Endodermal cell (in vitro differentiated cells): Measurements from ENCODE around the gene KCND3. TPM values are rescaled to one million over a fixed set of nuclear protein-coding genes. Genes with fewer than 3 reads are reported as not detected.

Experiments used
- DNase-seq: peaks from one replicate; pipeline ENCODE4 v3.0.0-alpha.2; 2017
- H3K27ac ChIP-seq: 2 replicates; pipeline ENCODE4 v1.5.1; 2013; ENCODE audit warnings: mild to moderate bottlenecking, low read depth, low read length, moderate library complexity
- H3K27me3 ChIP-seq: 2 replicates; pipeline ENCODE4 v1.6.1; 2013; ENCODE audit warnings: mild to moderate bottlenecking, low read length, moderate library complexity; ENCODE audit not compliant: insufficient read depth, control insufficient read depth, poor library complexity, severe bottlenecking
- H3K36me3 ChIP-seq: 2 replicates; pipeline ENCODE4 v1.7.0; 2013; ENCODE audit warnings: mild to moderate bottlenecking, low read length, moderate library complexity; ENCODE audit not compliant: control insufficient read depth, insufficient read depth
- H3K4me1 ChIP-seq: one replicate; pipeline ENCODE4 v1.7.0; 2013; ENCODE audit warnings: low read length; ENCODE audit not compliant: control insufficient read depth, insufficient read depth
- H3K4me3 ChIP-seq: 2 replicates; pipeline ENCODE4 v1.5.1; 2013; ENCODE audit warnings: mild to moderate bottlenecking, low read length, moderate library complexity
- H3K9ac ChIP-seq: 2 replicates; pipeline ENCODE4 v1.6.1; 2013; ENCODE audit warnings: mild to moderate bottlenecking, low read length, moderate library complexity; ENCODE audit not compliant: poor library complexity, severe bottlenecking; ENCODE audit errors: extremely low read depth
- H3K9me3 ChIP-seq: 2 replicates; pipeline ENCODE4 v1.6.1; 2013; ENCODE audit warnings: mild to moderate bottlenecking, low read length, moderate library complexity; ENCODE audit not compliant: control insufficient read depth
- H3K27ac Mint-ChIP-seq: 2 replicates; pipeline ENCODE4 v1.8.0; 2020; ENCODE audit warnings: mixed read lengths
- H3K27me3 Mint-ChIP-seq: 2 replicates; pipeline ENCODE4 v1.8.0; 2021; ENCODE audit warnings: mild to moderate bottlenecking, mixed read lengths; ENCODE audit not compliant: insufficient read depth
- H3K36me3 Mint-ChIP-seq: 2 replicates; pipeline ENCODE4 v1.8.0; 2020; ENCODE audit warnings: low read depth, mixed read lengths
- H3K4me1 Mint-ChIP-seq: 2 replicates; pipeline ENCODE4 v1.8.0; 2020; ENCODE audit warnings: mixed read lengths
- H3K4me3 Mint-ChIP-seq: 2 replicates; pipeline ENCODE4 v1.8.0; 2020; ENCODE audit warnings: mild to moderate bottlenecking, moderate library complexity, mixed read lengths
- H3K9me3 Mint-ChIP-seq: 2 replicates; pipeline ENCODE4 v1.8.0; 2020; ENCODE audit warnings: mild to moderate bottlenecking, mixed read lengths
- WGBS, 2 experiments: methylation state at CpG; one replicate each; pipeline versions ENCODE4 v1.1.5 to v1.1.7; 2013; ENCODE audit warnings: missing lambda C conversion rate in 2 of 2, mixed read lengths in 1 of 2; ENCODE audit not compliant: insufficient coverage in 1 of 2, insufficient read length in 1 of 2; 5-methylcytosine and 5-hydroxymethylcytosine counted together
- total RNA-seq, 2 donors: library from RNA; stranded (reverse); fragmentation: NEBNext Ultra II Directional in 1 of 2; extraction: Animal tissue kit (Norgen Biotek cat#: 25700) in 1 of 2; gene quantifications; 2 replicates in 1 of 2; 3 replicates in 1 of 2; pipeline ENCODE4 v1.2.1, GENCODE V29; 2021
- TF ChIP-seq, protein P1 (sequence below): fragments of 200-600 bp; sonication (generic); conservative IDR thresholded peaks from 2 replicates; pipeline ENCODE4 v1.5.0; 2021; ENCODE audit warnings: antibody characterized with exemption, mild to moderate bottlenecking

The KCND3 gene
- total RNA-seq, 2 donors from 2014 or later, result 0.13 TPM; not detected in 1

DNA sequence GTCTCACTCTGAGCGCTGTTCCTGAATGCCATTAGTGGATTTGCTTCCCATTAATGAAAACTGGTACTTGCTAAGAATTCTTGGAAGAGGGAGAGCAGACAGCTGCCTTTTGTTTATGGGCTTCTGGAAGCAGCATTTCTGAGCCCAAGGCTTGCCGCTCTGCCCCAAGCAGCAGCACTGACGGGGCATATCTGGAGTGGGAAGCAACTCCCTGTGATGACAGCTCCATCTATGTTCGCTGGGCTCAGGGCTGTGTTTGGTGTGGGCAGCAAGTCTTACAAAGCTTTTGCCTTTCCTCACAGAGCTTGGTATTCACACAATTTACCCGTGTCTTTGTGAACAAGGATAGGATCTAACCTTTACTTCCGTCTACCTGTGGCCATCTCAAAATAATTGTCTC is 161.5 kb downstream of the KCND3 start:
- H3K4me1 Mint-ChIP-seq, result no peaks in the 10 kb centered on the region
- WGBS, 2 experiments, result 87 to 100% methylated on average over 3 to 6 of the region's 6 CpGs
- no peak for DNase-seq

DNA sequence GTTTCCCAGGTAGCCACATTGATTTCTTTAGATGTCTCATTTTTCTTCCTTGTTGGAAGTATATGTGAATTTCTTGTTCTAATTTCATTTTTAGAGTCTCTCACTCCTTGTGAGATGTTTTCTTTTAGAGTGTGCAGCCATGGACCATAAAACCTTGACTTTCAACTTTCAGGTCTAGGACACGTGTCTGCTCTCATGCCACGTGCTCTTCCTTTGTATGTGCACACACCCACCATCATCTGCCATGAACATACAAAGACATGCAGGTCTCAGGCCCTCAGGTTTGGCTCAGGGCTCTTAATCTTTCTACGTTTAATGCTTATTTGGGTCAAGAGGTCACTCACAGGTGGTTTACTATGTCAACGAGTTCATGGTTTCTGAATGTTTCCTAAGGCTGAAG is 163.2 kb downstream of the KCND3 start:
- Histone ChIP-seq H3K27me3 (peaks cover 14% of the 10 kb centered on the region), H3K4me3 (no peak overlapping the region), H3K9me3 (no peaks in the 10 kb centered on the region), H3K9ac (no peak overlapping the region), H3K27ac (no peak overlapping the region), H3K36me3 (no peaks in the 10 kb centered on the region), H3K4me1 (no peaks in the 10 kb centered on the region)
- peaks cover 6% of the 10 kb centered on the region for H3K9me3 Mint-ChIP-seq
- WGBS, 2 experiments, result 88 to 90% methylated on average over 4 of the region's 4 CpGs
- H3K27me3 Mint-ChIP-seq, result peaks cover 12% of the 10 kb centered on the region
- no peaks in the 10 kb centered on the region for H3K4me1 Mint-ChIP-seq
- no peak for DNase-seq
- no peak overlapping the region for H3K27ac Mint-ChIP-seq
- H3K36me3 Mint-ChIP-seq, result no peaks in the 10 kb centered on the region
- TF ChIP-seq, protein P1, sequence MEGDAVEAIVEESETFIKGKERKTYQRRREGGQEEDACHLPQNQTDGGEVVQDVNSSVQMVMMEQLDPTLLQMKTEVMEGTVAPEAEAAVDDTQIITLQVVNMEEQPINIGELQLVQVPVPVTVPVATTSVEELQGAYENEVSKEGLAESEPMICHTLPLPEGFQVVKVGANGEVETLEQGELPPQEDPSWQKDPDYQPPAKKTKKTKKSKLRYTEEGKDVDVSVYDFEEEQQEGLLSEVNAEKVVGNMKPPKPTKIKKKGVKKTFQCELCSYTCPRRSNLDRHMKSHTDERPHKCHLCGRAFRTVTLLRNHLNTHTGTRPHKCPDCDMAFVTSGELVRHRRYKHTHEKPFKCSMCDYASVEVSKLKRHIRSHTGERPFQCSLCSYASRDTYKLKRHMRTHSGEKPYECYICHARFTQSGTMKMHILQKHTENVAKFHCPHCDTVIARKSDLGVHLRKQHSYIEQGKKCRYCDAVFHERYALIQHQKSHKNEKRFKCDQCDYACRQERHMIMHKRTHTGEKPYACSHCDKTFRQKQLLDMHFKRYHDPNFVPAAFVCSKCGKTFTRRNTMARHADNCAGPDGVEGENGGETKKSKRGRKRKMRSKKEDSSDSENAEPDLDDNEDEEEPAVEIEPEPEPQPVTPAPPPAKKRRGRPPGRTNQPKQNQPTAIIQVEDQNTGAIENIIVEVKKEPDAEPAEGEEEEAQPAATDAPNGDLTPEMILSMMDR, result no peak
- H3K4me3 Mint-ChIP-seq, result no peak overlapping the region

More for the DNA sequence above, 161.5 kb downstream of the KCND3 start:
- H3K27ac Mint-ChIP-seq, result no peak overlapping the region
- TF ChIP-seq, protein P1, result no peak
- H3K36me3 Mint-ChIP-seq, result no peaks in the 10 kb centered on the region
- H3K4me1 ChIP-seq, result no peaks in the 10 kb centered on the region
- H3K9ac ChIP-seq, result no peak overlapping the region
- no peaks in the 10 kb centered on the region for H3K9me3 ChIP-seq
- peaks cover 16% of the 10 kb centered on the region for H3K27me3 ChIP-seq
- no peak overlapping the region for H3K4me3 Mint-ChIP-seq
- no peaks in the 10 kb centered on the region for H3K36me3 ChIP-seq
- no peak overlapping the region for H3K4me3 ChIP-seq
- H3K9me3 Mint-ChIP-seq, result peaks cover 6% of the 10 kb centered on the region
- H3K27ac ChIP-seq, result no peak overlapping the region
- H3K27me3 Mint-ChIP-seq, result peaks cover 23% of the 10 kb centered on the region

GRCh38 chr1:111825217-111825616 is 164.3 kb downstream of the KCND3 start:
- WGBS, 2 experiments, result 85 to 88% methylated on average over 2 to 3 of the region's 3 CpGs
- TF ChIP-seq, protein P1, result no peak
- H3K27ac Mint-ChIP-seq, result no peak overlapping the region
- no peak overlapping the region for H3K9ac ChIP-seq
- H3K4me1 ChIP-seq, result no peaks in the 10 kb centered on the region
- H3K4me1 Mint-ChIP-seq, result no peaks in the 10 kb centered on the region
- no peak overlapping the region for H3K4me3 ChIP-seq
- peaks cover 11% of the 10 kb centered on the region for H3K27me3 Mint-ChIP-seq
- no peak overlapping the region for H3K4me3 Mint-ChIP-seq
- H3K36me3 Mint-ChIP-seq, result no peaks in the 10 kb centered on the region
- H3K27me3 ChIP-seq, result peaks cover 14% of the 10 kb centered on the region
- peaks cover 6% of the 10 kb centered on the region for H3K9me3 Mint-ChIP-seq
- no peak overlapping the region for H3K27ac ChIP-seq
- DNase-seq, result no peak
- H3K9me3 ChIP-seq, result no peaks in the 10 kb centered on the region
- H3K36me3 ChIP-seq, result no peaks in the 10 kb centered on the region
